GM21576 (cell line): ENCODE results near the gene GPM6B.

Source experiments
- ATAC-seq: cut with Tn5 transposase; IDR thresholded peaks from one replicate; pipeline ENCODE4 v1.9.1; 2021; ENCODE audit warnings: mild to moderate bottlenecking, moderate library complexity; ENCODE audit not compliant: unreplicated experiment

The GPM6B gene

GRCh38 chrX:13770013-13770535 is 46.8 kb downstream of the GPM6B start:
- ATAC-seq: no peak

GRCh38 chrX:13768939-13769338 is 48.0 kb downstream of the GPM6B start:
- ATAC-seq: no peak

- no peak for ATAC-seq
Observed at GRCh38 chrX:13764765-13765164, 52.1 kb downstream of the GPM6B start.

DNA sequence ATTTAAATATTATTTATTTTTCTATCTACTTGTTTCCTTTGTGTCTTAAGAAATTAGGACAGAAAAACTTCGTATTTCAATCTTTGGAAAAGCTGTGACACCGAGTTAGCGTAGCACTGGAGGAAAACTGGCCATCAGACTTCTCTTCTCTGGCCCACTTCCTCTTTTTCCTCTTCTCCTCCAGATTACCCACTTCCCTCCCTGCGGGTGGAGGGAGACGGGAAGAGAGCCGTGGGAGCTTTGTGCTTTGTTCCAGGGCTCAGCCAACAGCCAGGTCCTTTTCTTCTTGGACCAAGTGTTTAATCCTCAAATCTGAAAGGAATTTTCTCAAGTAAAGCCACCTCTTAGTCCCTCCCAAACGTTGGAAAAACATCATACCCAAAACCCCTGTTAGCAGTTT is 52.6 kb downstream of the GPM6B start:
- no peak for ATAC-seq

DNA sequence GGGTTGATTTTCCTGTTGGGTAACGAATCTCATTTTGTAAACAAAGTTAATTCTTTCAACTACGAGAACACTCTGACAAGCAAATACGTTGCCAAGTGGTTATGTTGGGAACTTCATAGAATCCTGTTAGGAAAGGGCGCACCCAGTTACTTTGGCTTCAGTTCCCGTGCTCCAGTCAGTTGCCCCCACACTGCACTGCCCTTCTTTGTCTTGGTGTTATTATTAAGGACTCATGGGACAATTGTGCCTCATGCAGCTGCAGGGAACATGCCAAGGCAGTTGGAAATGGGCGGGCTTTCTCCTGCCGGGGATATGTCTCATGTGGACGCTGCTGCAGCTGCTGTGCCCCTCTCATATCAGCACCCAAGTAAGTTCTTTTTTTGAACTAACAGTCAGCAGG is 53.4 kb downstream of the GPM6B start:
- ATAC-seq: no peak

- peak; percentile 57 for ATAC-seq
Observed at GRCh38 chrX:13761606-13762414, 55.1 kb downstream of the GPM6B start.

DNA sequence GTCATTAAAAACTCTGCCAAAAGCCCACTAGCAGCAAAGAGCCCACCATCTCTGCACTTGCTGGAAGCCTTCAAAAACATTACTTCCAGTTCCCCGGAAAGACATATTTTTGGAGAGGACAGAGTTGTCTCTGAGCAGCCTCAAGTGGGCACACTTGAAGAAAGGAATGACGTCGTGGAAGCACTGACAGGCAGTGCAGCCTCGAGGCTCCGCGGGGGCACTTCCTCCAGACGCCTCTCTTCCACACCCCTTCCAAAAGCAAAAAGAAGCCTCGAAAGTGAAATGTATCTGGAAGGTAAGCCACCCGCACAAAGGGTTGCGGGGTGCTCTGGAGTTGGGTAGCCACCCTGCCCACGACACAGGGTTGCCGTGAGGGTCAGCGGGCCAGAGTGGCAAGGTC is 56.5 kb downstream of the GPM6B start:
- no peak for ATAC-seq

- ATAC-seq: peak; percentile 73
Observed at GRCh38 chrX:13759152-13759718, 57.7 kb downstream of the GPM6B start.

DNA sequence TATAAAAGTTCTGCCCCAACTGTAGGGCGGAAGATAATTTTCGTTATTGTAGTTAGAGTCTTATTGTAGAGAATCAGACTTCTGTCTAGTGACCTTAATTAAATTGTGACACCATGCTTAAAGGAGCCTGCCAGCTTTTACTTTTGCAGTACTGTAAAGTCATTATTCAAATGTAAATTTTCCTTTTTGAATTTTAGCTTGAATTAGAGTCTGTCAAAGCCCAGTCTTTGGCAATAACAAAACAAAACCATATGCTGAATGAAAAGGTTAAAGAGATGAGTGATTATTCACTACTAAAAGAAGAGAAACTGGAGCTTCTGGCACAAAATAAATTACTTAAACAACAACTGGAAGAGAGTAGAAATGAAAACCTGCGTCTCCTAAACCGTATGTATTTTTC is 60.5 kb downstream of the GPM6B start:
- no peak for ATAC-seq

GRCh38 chrX:13755254-13755653 is 61.6 kb downstream of the GPM6B start:
- no peak for ATAC-seq

DNA sequence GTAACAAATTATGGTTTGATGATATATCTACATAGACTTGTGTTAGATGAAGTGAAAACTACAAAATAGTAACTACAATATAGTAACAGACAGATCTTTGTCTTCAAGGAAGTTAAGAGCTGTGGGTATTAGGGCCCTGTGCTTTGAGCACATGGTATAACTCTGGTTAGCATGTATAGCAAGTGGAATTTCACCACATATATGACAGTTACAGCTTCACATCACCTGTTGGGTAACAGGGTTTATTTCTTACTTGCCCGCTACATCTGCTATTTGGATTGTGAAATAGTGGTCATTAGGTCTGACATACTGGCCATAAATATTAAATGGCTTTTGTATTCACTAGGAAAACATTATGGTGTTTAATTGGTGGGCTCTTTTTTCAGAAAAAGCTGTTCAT is 62.1 kb downstream of the GPM6B start:
- ATAC-seq: no peak

GRCh38 chrX:13752646-13753045 is 64.2 kb downstream of the GPM6B start:
- peak; percentile 47 for ATAC-seq

DNA sequence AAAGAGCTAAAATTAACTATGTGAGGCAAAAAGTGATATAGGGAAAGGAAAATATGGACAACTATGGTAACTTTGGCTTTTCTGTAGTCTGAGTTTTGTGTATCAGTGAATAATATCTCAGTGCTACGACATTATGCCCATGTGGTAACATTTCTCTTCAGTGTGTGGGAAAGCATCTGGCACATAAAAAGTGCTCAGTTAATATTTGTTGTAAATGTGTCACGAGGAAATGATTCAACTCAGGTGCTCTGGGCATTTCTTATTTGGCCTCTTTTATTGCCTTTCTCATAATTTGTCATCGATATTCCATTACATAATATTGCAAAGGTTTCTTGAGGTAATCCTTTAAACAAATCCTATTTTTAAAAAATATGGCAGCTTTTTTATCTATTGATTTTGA is 64.8 kb downstream of the GPM6B start:
- ATAC-seq: no peak

GRCh38 chrX:13750812-13751211 is 66.1 kb downstream of the GPM6B start:
- ATAC-seq: peak; percentile 38

- ATAC-seq: no peak
Observed at GRCh38 chrX:13750204-13750603, 66.7 kb downstream of the GPM6B start.

- no peak for ATAC-seq
Observed at GRCh38 chrX:13748486-13748885, 68.4 kb downstream of the GPM6B start.

GRCh38 chrX:13747836-13748235 is 69.1 kb downstream of the GPM6B start:
- no peak for ATAC-seq

- ATAC-seq: peak; percentile 93
Observed at GRCh38 chrX:13742397-13743176, 74.3 kb downstream of the GPM6B start.

DNA sequence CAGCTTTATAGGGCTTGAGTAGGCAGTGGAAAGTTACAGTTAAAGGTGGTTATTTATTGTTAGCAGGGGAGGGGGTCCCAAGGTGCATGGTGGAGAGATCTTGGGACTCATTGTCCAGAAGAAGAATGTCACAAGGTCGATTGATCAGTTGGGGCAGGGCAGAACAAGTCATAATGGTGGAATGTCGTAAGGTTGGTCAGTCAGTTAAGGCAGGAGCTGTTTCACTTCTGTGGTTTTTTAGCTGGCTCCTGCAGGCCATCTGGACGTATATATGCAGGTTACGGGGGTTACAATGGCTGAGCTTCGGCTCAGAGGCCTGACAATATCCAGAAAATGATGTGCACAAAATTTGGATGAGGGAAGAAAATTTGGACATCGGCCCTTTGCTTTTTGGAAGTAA is 75.2 kb downstream of the GPM6B start:
- ATAC-seq: no peak

- peak; percentile 91 for ATAC-seq
Observed at GRCh38 chrX:13734278-13735172, 82.4 kb downstream of the GPM6B start, which contains the start of the genes OFD1 and TRAPPC2. TSS of gene OFD1 (plus strand) at chrX:13734748. CDS start at chrX:13735072, 324 bp downstream. TSS of gene TRAPPC2 (minus strand) at chrX:13734620. CDS start at chrX:13719963, 14,657 bp downstream.
